Mesodermal cell (in vitro differentiated cells): ENCODE measurements around the gene GATA6.

Experiments used
- H3K27ac ChIP-seq: 2 replicates; pipeline ENCODE4 v1.7.0; 2013; ENCODE audit warnings: mild to moderate bottlenecking, low read depth, low read length, moderate library complexity; ENCODE audit not compliant: severe bottlenecking
- H3K36me3 ChIP-seq: 2 replicates; pipeline ENCODE4 v1.7.1; 2013; ENCODE audit warnings: mild to moderate bottlenecking, low read length, moderate library complexity; ENCODE audit not compliant: control insufficient read depth, insufficient read depth
- H3K4me1 ChIP-seq: one replicate; pipeline ENCODE4 v1.7.1; 2013; ENCODE audit warnings: mild to moderate bottlenecking, low read length; ENCODE audit not compliant: insufficient read depth, control insufficient read depth, poor library complexity, severe bottlenecking
- H3K4me3 ChIP-seq: 2 replicates; pipeline ENCODE4 v1.7.0; 2013; ENCODE audit warnings: low read length, control low read depth, mild to moderate bottlenecking; ENCODE audit not compliant: insufficient read depth, poor library complexity, severe bottlenecking; ENCODE audit errors: extremely low read depth
- H3K9me3 ChIP-seq: 2 replicates; pipeline ENCODE4 v1.7.1; 2013; ENCODE audit warnings: mild to moderate bottlenecking, low read length, moderate library complexity; ENCODE audit not compliant: control insufficient read depth
- WGBS, 2 experiments: methylation state at CpG; one replicate each; pipeline ENCODE4 v1.1.5; 2013; ENCODE audit warnings: missing lambda C conversion rate in 2 of 2; ENCODE audit not compliant: insufficient coverage in 2 of 2; 5-methylcytosine and 5-hydroxymethylcytosine counted together

The GATA6 gene

DNA sequence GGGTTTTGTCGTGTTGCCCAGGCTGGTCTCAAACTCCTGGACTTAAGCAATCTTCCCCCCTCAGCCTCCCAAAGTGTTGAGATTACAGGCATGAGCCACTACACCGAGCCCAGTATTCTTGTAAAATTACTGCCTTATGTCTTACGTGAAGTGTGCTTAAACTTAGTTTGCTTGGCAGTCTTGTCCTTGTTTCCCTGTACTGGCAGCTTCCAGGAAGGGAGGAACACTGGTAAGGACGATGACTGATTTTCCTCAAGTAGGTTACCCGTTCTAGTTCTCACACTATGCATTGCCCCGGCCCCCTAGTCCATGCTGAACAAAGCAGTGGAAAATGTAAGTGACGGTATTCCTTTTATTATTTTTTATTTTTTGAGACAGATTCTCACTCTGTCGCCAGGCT, 19.7 kb upstream of the GATA6 start:
- Histone ChIP-seq H3K9me3 (no peaks in the 10 kb centered on the region), H3K36me3 (no peaks in the 10 kb centered on the region), H3K4me1 (no peaks in the 10 kb centered on the region), H3K4me3 (no peak overlapping the region), H3K27ac (no peak overlapping the region)
- WGBS, 2 experiments = 88 to 93% methylated on average over 3 to 4 of the region's 8 CpGs

DNA sequence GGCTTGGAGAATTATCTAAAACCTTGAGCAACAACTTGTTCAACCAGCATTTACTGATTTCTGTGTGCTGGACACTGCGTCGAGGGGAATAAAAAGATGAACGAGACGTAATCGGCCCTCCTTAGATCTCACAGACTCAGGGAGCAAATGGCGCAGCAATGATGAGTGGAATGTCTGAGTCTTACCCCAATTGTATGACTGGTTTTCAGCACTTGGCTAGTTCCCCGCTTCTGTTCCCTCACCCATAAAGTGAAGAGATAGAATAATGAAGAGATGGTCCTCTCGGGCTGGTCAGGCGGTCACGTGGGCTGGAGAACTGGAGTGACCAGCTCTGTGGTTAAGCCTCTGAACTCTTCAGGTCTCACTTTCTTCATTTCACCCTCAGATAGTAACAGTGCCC, 17.3 kb upstream of the GATA6 start:
- Histone ChIP-seq H3K4me3 (no peak overlapping the region), H3K27ac (no peak overlapping the region), H3K36me3 (no peaks in the 10 kb centered on the region), H3K9me3 (no peaks in the 10 kb centered on the region), H3K4me1 (no peaks in the 10 kb centered on the region)
- 92 to 95% methylated on average over 6 of the region's 10 CpGs for WGBS, 2 experiments

DNA sequence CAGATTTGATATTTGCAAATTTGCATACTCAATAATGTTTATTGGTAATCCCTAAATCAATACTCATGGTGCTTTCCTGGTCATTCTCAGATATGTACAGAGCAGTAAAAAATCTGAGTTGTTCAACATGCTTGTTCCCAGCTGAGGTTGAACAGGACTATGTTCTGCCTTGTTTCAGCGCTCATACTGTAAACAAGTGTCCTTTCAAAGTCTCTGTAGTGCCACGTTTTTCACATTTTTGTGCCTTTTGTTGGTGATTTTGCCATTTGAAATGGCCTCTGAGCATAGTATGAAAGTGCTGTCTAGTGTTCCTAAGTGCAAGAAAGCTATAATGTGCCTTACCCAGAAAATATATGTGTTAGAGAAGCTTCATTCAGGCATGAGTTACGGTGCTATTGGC, 16.0 kb upstream of the GATA6 start:
- WGBS, 2 experiments = 67 to 86% methylated on average over 2 of the region's 3 CpGs
- Histone ChIP-seq H3K4me3 (no peak overlapping the region), H3K36me3 (no peaks in the 10 kb centered on the region), H3K4me1 (no peaks in the 10 kb centered on the region), H3K27ac (no peak overlapping the region), H3K9me3 (no peaks in the 10 kb centered on the region)

DNA sequence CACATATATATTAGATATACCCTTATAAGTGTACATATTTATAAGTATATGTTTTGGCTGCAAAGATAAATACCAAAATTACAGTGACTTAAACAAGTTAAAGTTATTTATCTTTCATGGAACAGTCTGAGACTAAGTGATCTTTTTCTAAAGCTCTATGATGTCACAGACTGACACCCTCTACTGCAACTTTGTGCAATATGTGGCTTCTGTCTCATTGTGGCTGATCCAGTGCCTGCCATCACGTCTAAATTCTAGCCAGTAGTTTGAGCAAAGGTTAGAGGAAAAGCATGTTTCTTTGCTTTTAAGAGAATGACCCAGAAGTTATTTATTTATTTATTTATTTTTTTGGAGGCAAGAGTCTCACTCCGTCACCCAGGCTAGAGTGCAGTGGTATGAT, 13.8 kb upstream of the GATA6 start:
- H3K4me1 ChIP-seq = no peaks in the 10 kb centered on the region
- H3K4me3 ChIP-seq = no peak overlapping the region
- no peaks in the 10 kb centered on the region for H3K36me3 ChIP-seq
- 100% methylated on average over 1 to 2 of the region's 2 CpGs for whole genome bisulfite sequencing, 2 experiments
- no peaks in the 10 kb centered on the region for H3K9me3 ChIP-seq
- H3K27ac ChIP-seq = no peak overlapping the region

DNA sequence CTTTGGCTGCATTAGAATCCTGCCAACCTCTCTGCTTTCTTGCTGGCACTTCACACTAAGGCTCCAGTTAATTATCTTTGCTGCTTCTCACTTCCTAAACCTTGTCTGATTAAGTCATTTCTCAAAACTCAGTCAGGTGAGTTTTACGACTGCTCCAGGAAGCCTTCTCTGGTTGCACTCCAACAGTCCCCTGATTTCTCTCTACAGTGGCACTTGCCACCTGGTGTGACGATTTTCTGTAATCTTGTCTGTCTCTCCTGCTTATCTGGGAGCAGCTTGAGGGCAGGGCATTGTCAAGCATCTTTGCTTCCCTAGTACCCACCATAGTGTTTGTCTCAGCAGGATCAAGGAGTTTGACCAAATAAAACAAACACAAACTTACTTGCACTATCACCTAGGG, 10.4 kb upstream of the GATA6 start:
- 58 to 80% methylated on average over 2 of the region's 2 CpGs for WGBS, 2 experiments
- Histone ChIP-seq H3K36me3 (no peaks in the 10 kb centered on the region), H3K9me3 (no peaks in the 10 kb centered on the region), H3K4me3 (no peak overlapping the region), H3K4me1 (peaks cover 2% of the 10 kb centered on the region), H3K27ac (no peak overlapping the region)

DNA sequence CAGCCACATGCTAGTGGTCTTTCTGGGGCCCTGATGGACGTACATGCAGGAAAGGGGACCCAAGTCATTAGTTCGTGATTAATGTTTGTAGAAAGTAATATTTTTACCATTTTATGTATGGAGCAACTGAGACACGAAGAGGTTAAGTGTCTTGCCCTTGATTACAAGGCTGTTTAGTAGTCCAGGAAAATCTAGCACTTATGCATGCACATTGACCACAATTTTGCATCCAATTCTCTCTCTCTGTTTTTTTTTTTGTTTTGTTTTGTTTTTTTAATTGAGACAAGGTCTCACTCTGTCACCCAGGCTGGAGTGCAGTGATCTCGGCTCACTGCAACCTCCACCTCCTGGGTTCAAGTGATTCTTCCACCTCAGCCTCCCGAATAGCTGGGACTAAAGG, 8.3 kb upstream of the GATA6 start:
- WGBS, 2 experiments = 92 to 100% methylated on average over 1 to 2 of the region's 5 CpGs

DNA sequence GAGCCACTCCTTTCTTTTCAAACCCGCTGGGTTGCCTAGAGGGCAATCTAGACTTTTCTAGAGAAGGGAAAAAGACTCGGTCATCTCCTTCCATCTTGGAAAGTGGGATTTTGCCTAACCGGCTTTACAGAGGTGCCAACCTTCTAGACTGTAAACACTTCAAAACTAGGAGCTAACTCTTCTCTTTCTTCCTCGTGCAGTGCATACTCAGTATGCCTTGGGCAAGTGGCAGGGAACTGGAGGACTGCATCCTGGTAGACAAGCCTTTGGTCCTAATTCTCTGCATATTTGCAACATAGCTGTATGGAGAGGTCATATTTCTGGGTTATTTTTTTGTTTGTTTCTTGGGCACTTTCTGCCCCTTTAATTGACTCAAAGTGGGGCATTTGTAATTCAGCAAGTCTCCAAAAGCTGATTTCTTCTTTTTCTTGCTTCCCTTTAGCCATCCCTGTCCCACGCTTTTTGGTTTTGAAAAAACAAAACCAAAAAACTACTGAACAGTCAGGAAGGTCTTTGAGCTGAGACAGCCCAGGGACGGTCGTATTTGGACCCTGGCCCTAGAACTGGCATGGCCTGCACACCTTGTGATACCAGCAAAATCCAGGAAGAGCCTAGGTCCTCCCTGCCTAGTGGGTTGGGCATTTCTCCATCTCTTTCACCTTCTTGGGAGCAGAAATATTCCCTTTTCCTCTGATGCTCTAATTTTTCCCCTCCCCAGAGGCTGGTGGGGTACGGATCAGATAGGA, 5.8 kb upstream of the GATA6 start:
- 70 to 71% methylated on average over 5 to 6 of the region's 8 CpGs for WGBS, 2 experiments
- H3K9me3 ChIP-seq = no peaks in the 10 kb centered on the region
- H3K36me3 ChIP-seq = no peaks in the 10 kb centered on the region
- no peak overlapping the region for H3K4me3 ChIP-seq
- peaks cover 9% of the 10 kb centered on the region for H3K4me1 ChIP-seq
- H3K27ac ChIP-seq = no peak overlapping the region

More for the DNA sequence above, 8.3 kb upstream of the GATA6 start:
- Histone ChIP-seq H3K9me3 (no peaks in the 10 kb centered on the region), H3K27ac (no peak overlapping the region), H3K4me1 (peaks cover 5% of the 10 kb centered on the region), H3K4me3 (no peak overlapping the region), H3K36me3 (no peaks in the 10 kb centered on the region)

DNA sequence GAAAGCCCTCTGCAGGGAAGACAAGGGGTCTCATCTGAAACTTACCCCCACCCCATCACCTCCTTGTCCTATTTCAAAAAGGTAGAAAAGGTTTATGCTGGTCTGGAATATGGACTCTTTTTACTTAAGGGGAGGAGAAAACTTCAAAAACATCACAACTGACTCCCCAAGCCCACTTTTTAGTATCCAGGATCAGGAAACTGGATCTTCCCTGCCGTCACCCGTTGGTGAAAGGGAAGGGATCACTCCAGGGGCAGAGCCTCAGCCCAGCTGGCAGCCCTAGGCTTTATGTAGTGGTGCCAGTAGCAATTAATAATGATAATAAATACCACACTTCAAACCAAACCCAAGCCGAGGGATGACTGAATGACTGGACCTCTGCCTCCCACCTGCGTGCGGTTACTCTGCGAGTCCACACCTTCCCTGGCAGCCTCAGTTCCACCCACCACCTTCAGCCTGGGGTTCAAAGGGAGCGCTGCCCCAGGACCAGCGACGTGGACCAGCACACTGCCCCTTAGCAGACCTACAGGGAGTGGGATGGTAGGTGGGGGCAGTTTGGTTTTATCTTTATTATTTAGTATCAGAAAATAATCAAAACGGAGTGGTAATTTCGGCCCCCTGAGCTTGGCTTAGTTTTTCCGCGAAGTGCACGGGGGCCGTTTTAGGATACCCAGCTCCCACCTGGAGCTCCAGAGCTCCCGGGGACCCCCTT, 4.9 kb upstream of the GATA6 start:
- Histone ChIP-seq H3K9me3 (no peaks in the 10 kb centered on the region), H3K27ac (no peak overlapping the region), H3K36me3 (no peaks in the 10 kb centered on the region), H3K4me1 (peaks cover 9% of the 10 kb centered on the region), H3K4me3 (peak overlapping the region; percentile 24)
- 14 to 22% methylated on average over 8 to 11 of the region's 16 CpGs for WGBS, 2 experiments

DNA sequence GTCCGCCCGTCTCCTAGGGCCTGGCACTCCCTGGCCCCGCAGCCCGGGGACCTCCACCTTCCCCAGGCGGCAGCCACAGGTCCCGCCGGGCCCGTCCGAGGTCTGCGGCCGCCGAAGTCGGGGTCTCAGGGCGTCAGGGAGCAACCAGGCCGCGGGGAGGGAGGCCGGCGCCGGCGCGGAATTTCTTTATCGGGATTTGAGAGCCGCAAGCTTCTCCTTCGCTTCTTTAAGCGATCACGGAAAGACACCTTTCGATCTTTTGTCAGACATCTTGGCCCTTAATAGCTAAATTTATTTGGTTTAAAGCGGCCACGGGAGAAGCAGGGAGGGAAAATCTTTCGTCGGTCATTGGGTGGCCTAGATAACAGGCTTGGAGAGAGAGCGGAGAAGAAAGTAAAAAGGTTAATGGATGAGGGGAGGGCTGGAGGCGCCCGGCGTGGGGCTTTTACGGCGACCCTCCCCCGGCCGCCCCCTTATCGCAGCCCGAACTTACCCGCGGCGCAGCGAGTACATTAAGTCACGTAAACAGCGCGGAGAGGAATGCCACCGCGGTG, 4.3 kb upstream of the GATA6 start:
- H3K4me3 ChIP-seq = peak overlapping the region; percentile 24
- no peaks in the 10 kb centered on the region for H3K36me3 ChIP-seq
- H3K4me1 ChIP-seq = peaks cover 9% of the 10 kb centered on the region
- H3K9me3 ChIP-seq = no peaks in the 10 kb centered on the region
- H3K27ac ChIP-seq = no peak overlapping the region
- WGBS, 2 experiments = 2 to 3% methylated on average over 39 to 47 of the region's 50 CpGs

DNA sequence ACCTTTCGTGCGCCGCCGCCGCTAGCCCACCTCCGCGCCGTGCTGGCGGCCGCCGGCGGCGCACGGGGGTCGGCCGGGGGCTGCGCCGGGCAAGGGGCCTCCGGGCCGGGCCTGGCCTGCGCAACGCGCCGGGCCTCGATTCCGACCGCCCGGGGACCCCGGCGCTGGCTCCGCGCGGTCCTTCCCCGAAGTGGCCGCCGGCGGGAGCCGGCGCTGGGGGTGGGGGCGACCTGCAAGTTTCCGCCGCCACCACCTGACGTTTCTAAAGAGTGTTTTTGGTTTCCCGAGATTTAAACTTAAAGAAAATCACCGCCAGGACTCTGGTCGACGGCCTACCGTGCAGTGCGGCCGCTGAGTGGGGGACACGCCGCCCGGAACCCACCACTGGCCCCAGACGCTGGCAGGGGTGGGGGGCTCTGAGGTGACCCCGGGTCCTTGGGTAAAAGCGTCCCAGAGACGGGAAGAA, 3.8 kb upstream of the GATA6 start:
- H3K27ac ChIP-seq = peak overlapping the region; percentile 45
- peak overlapping the region; percentile 80 for H3K4me3 ChIP-seq
- WGBS, 2 experiments = 0 to 2% methylated on average over 39 to 50 of the region's 57 CpGs

More for the DNA sequence above, 3.8 kb upstream of the GATA6 start:
- Histone ChIP-seq H3K36me3 (no peaks in the 10 kb centered on the region), H3K9me3 (no peaks in the 10 kb centered on the region), H3K4me1 (peaks cover 9% of the 10 kb centered on the region)
